SK-N-SH treated with all-trans-retinoic acid at 6 μM for 48 hours (cell line): Measurements from ENCODE around the gene TOM1.

Source experiments
- ATAC-seq: fragments of 200-7000 bp; cut with Tn5 transposase; 3 replicates; pipeline ENCODE4 v1.9.1; 2020; ENCODE audit warnings: mild to moderate bottlenecking, moderate library complexity
- ARNTL ChIP-seq: fragments of 450-650 bp; formaldehyde crosslinking; IDR thresholded peaks from 2 replicates; pipeline ENCODE4 v1.5.0; 2020; ENCODE audit warnings: low read depth, mild to moderate bottlenecking, moderate library complexity, borderline replicate concordance
- BACH2 ChIP-seq: fragments of 250-450 bp; sonication (Bioruptor Pico); IDR thresholded peaks from 2 replicates; pipeline ENCODE4 v1.9.0; 2021; ENCODE audit warnings: mild to moderate bottlenecking, borderline replicate concordance
- CSDC2 ChIP-seq: fragments of 250-450 bp; sonication (Bioruptor Pico); IDR thresholded peaks from 2 replicates; pipeline ENCODE4 v1.5.0; 2020; ENCODE audit warnings: mild to moderate bottlenecking, moderate library complexity
- CSRNP3 ChIP-seq: fragments of 250-450 bp; sonication (Bioruptor Pico); IDR thresholded peaks from 2 replicates; pipeline ENCODE4 v1.5.1; 2021; ENCODE audit warnings: mild to moderate bottlenecking, moderate library complexity
- ESRRG ChIP-seq: fragments of 250-450 bp; sonication (Bioruptor Pico); IDR thresholded peaks from 2 replicates; pipeline ENCODE4 v1.6.1; 2021; ENCODE audit warnings: mild to moderate bottlenecking
- GLIS3 ChIP-seq: fragments of 250-450 bp; sonication (Bioruptor Pico); IDR thresholded peaks from 2 replicates; pipeline ENCODE4 v1.5.0; 2020; ENCODE audit warnings: mild to moderate bottlenecking, moderate library complexity
- ISL1 ChIP-seq: fragments of 250-450 bp; sonication (Bioruptor Pico); IDR thresholded peaks from 2 replicates; pipeline ENCODE4 v2.1.2; 2022; ENCODE audit warnings: mild to moderate bottlenecking, moderate library complexity
- OSR1 ChIP-seq: fragments of 250-450 bp; sonication (Bioruptor Pico); IDR thresholded peaks from 2 replicates; pipeline ENCODE4 v1.8.0; 2022; ENCODE audit warnings: moderate library complexity, mild to moderate bottlenecking, inconsistent platforms
- PPARA ChIP-seq: fragments of 250-450 bp; sonication (Bioruptor Pico); IDR thresholded peaks from 2 replicates; pipeline ENCODE4 v1.5.0; 2020; ENCODE audit warnings: mild to moderate bottlenecking, borderline replicate concordance
- RARB ChIP-seq: fragments of 250-450 bp; sonication (Bioruptor Pico); IDR thresholded peaks from 2 replicates; pipeline ENCODE4 v1.8.0; 2021; ENCODE audit warnings: mild to moderate bottlenecking, moderate library complexity
- SNAI2 ChIP-seq: fragments of 250-450 bp; sonication (Bioruptor Pico); IDR thresholded peaks from 2 replicates; pipeline ENCODE4 v1.5.0; 2020; ENCODE audit warnings: mild to moderate bottlenecking, moderate library complexity
- TCF4 ChIP-seq: fragments of 250-450 bp; sonication (Bioruptor Pico); IDR thresholded peaks from 2 replicates; pipeline ENCODE4 v1.8.0; 2021; ENCODE audit warnings: mild to moderate bottlenecking, moderate library complexity, borderline replicate concordance
- TSHZ2 ChIP-seq: fragments of 250-450 bp; sonication (Bioruptor Pico); IDR thresholded peaks from 2 replicates; pipeline ENCODE4 v1.5.0; 2020; ENCODE audit warnings: mild to moderate bottlenecking, moderate library complexity
- ZC3H10 ChIP-seq: fragments of 250-450 bp; sonication (Bioruptor Pico); IDR thresholded peaks from 2 replicates; pipeline ENCODE4 v1.5.1; 2021; ENCODE audit warnings: mild to moderate bottlenecking, moderate library complexity
- ZFP3 ChIP-seq: fragments of 250-450 bp; sonication (Bioruptor Pico); IDR thresholded peaks from 2 replicates; pipeline ENCODE4 v1.5.0; 2020; ENCODE audit warnings: mild to moderate bottlenecking, moderate library complexity
- ZFP30 ChIP-seq: fragments of 450-650 bp; formaldehyde crosslinking; IDR thresholded peaks from 2 replicates; pipeline ENCODE4 v1.5.0; 2022; ENCODE audit warnings: mild to moderate bottlenecking, moderate library complexity
- ZNF565 ChIP-seq: fragments of 450-650 bp; formaldehyde crosslinking; conservative IDR thresholded peaks from 2 replicates; pipeline ENCODE4 v1.5.0; 2020; ENCODE audit warnings: low read depth, mild to moderate bottlenecking, moderate library complexity
- ZNF70 ChIP-seq: fragments of 450-650 bp; formaldehyde crosslinking; IDR thresholded peaks from 2 replicates; pipeline ENCODE4 v1.5.0; 2020; ENCODE audit warnings: mild to moderate bottlenecking, moderate library complexity
- ZNF8 ChIP-seq: fragments of 450-650 bp; formaldehyde crosslinking; IDR thresholded peaks from 2 replicates; pipeline ENCODE4 v1.5.0; 2020; ENCODE audit warnings: mild to moderate bottlenecking, moderate library complexity
- TF ChIP-seq, protein P1 (sequence below): fragments of 250-450 bp; sonication (Bioruptor Pico); IDR thresholded peaks from 2 replicates; pipeline ENCODE4 v1.8.0; 2021; ENCODE audit warnings: low read depth, mild to moderate bottlenecking, moderate library complexity, borderline replicate concordance
- TF ChIP-seq, protein P2 (sequence below): fragments of 250-450 bp; sonication (Bioruptor Pico); IDR thresholded peaks from 2 replicates; pipeline ENCODE4 v1.8.0; 2020; ENCODE audit warnings: mild to moderate bottlenecking, moderate library complexity, borderline replicate concordance
- TF ChIP-seq, protein P3 (sequence below): fragments of 250-450 bp; sonication (Bioruptor Pico); IDR thresholded peaks from 2 replicates; pipeline ENCODE4 v1.5.1; 2020; ENCODE audit warnings: low read depth, mild to moderate bottlenecking, moderate library complexity

TOM1 gene

GRCh38 chr22:35317680-35318290 is 18.1 kb downstream of the TOM1 start:
- ATAC-seq = no peak
- TF ChIP-seq ZC3H10 (CRISPR knock-in tag) = no peak
- no peak for TF ChIP-seq ZFP3 (CRISPR knock-in tag)
- TF ChIP-seq OSR1 (CRISPR knock-in tag) = no peak
- no peak for TF ChIP-seq SNAI2 (CRISPR knock-in tag)
- no peak for TF ChIP-seq RARB (CRISPR knock-in tag)
- TF ChIP-seq ISL1 = no peak
- no peak for TF ChIP-seq TCF4
- no peak for TF ChIP-seq ARNTL (CRISPR knock-in tag)
- TF ChIP-seq ESRRG (CRISPR knock-in tag) = no peak
- TF ChIP-seq, protein P1, sequence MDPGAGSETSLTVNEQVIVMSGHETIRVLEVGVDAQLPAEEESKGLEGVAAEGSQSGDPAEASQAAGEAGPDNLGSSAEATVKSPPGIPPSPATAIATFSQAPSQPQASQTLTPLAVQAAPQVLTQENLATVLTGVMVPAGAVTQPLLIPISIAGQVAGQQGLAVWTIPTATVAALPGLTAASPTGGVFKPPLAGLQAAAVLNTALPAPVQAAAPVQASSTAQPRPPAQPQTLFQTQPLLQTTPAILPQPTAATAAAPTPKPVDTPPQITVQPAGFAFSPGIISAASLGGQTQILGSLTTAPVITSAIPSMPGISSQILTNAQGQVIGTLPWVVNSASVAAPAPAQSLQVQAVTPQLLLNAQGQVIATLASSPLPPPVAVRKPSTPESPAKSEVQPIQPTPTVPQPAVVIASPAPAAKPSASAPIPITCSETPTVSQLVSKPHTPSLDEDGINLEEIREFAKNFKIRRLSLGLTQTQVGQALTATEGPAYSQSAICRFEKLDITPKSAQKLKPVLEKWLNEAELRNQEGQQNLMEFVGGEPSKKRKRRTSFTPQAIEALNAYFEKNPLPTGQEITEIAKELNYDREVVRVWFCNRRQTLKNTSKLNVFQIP (CRISPR knock-in tag) = no peak
- no peak for TF ChIP-seq BACH2
- TF ChIP-seq ZNF70 (CRISPR knock-in tag) = no peak
- TF ChIP-seq, protein P2, sequence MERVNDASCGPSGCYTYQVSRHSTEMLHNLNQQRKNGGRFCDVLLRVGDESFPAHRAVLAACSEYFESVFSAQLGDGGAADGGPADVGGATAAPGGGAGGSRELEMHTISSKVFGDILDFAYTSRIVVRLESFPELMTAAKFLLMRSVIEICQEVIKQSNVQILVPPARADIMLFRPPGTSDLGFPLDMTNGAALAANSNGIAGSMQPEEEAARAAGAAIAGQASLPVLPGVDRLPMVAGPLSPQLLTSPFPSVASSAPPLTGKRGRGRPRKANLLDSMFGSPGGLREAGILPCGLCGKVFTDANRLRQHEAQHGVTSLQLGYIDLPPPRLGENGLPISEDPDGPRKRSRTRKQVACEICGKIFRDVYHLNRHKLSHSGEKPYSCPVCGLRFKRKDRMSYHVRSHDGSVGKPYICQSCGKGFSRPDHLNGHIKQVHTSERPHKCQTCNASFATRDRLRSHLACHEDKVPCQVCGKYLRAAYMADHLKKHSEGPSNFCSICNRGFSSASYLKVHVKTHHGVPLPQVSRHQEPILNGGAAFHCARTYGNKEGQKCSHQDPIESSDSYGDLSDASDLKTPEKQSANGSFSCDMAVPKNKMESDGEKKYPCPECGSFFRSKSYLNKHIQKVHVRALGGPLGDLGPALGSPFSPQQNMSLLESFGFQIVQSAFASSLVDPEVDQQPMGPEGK (CRISPR knock-in tag) = no peak
- no peak for TF ChIP-seq ZFP30 (CRISPR knock-in tag)
- TF ChIP-seq, protein P3, sequence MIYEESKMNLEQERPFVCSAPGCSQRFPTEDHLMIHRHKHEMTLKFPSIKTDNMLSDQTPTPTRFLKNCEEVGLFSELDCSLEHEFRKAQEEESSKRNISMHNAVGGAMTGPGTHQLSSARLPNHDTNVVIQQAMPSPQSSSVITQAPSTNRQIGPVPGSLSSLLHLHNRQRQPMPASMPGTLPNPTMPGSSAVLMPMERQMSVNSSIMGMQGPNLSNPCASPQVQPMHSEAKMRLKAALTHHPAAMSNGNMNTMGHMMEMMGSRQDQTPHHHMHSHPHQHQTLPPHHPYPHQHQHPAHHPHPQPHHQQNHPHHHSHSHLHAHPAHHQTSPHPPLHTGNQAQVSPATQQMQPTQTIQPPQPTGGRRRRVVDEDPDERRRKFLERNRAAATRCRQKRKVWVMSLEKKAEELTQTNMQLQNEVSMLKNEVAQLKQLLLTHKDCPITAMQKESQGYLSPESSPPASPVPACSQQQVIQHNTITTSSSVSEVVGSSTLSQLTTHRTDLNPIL (CRISPR knock-in tag) = no peak
- no peak for TF ChIP-seq CSRNP3 (CRISPR knock-in tag)
- TF ChIP-seq TSHZ2 (CRISPR knock-in tag) = no peak
- TF ChIP-seq CSDC2 (CRISPR knock-in tag) = no peak
- no peak for TF ChIP-seq ZNF565

GRCh38 chr22:35318346-35319215 is 18.9 kb downstream of the TOM1 start:
- ATAC-seq = no peak
- TF ChIP-seq ESRRG (CRISPR knock-in tag) (no peak), GLIS3 (CRISPR knock-in tag) (no peak), ZNF8 (CRISPR knock-in tag) (no peak), ARNTL (CRISPR knock-in tag) (no peak), PPARA (CRISPR knock-in tag) (no peak), ISL1 (no peak), CSRNP3 (CRISPR knock-in tag) (no peak), TCF4 (no peak), BACH2 (no peak)
- TF ChIP-seq, protein P3 (CRISPR knock-in tag) = no peak
- TF ChIP-seq, protein P1 (CRISPR knock-in tag) = no peak
